GM12878 (cell line): ENCODE results near the gene CEP131. TPM values are rescaled to one million over a fixed set of nuclear protein-coding genes. Genes with fewer than 3 reads are reported as not detected.

Experiments
- ATAC-seq: fragments of 200-7000 bp; cut with Tn5 transposase; 3 replicates; pipeline ENCODE4 v1.9.1; 2020; ENCODE audit warnings: mild to moderate bottlenecking, moderate library complexity
- BruUV-seq: library from RNA; stranded (reverse); fragments of 400-500 nt; replicated peaks from 2 replicates; lab custom pipeline; 2021; lab: Mats Ljungman, UMichigan
- CTCF ChIA-PET: fragments of 300-600 bp; sonication (Branson Sonifier 250); formaldehyde crosslinking; extraction: SDS; loops from one replicate; lab custom pipeline; 2021; ENCODE audit warnings: inconsistent platforms; lab: Yijun Ruan, JAX
- POLR2A ChIA-PET: fragments of 350-600 bp; formaldehyde crosslinking; extraction: SDS; loops from one replicate; lab custom pipeline; 2021; ENCODE audit warnings: inconsistent platforms; lab: Charles Lee
- RAD21 ChIA-PET: fragments of 300-600 bp; sonication (Branson Sonifier 250); formaldehyde crosslinking; loops from one replicate; lab custom pipeline; 2023; ENCODE audit warnings: antibody characterized with exemption; ENCODE audit not compliant: unreplicated experiment; lab: Charles Lee
- SMC1A ChIA-PET: fragments of 300-600 bp; sonication (Branson Sonifier 250); formaldehyde crosslinking; loops from one replicate; lab custom pipeline; 2023; ENCODE audit not compliant: unreplicated experiment, uncharacterized antibody; lab: Charles Lee
- DNase-seq: peaks from one replicate; pipeline ENCODE4 v3.0.0-alpha.2; 2011; ENCODE audit warnings: low read depth, low spot score
- FAIRE-seq: peaks from 3 replicates; lab custom pipeline; 2011; peaks lifted over from hg19 to GRCh38; lab: Jason Lieb, UNC
- H2AFZ ChIP-seq: 2 replicates; pipeline ENCODE4 v1.6.0; 2011; ENCODE audit warnings: low read depth, low read length, control low read depth; ENCODE audit not compliant: control insufficient read depth
- H3K27ac ChIP-seq: 2 replicates; pipeline ENCODE4 v1.5.1; 2011; ENCODE audit warnings: control low read depth; ENCODE audit not compliant: control insufficient read depth, insufficient read depth
- H3K27me3 ChIP-seq, 2 experiments: replicated peaks in 1 of 2; 2 replicates each; pipeline versions ENCODE4 v1.6.0 to v1.6.1; 2011; ENCODE audit warnings: low read length in 1 of 2; ENCODE audit not compliant: control insufficient read depth in 2 of 2, insufficient read depth in 2 of 2
- H3K36me3 ChIP-seq, 2 experiments: 2 replicates each; pipeline ENCODE4 v1.5.1; 2011; ENCODE audit warnings: low read length in 1 of 2; ENCODE audit not compliant: control insufficient read depth in 2 of 2, insufficient read depth in 2 of 2
- H3K4me1 ChIP-seq: 2 replicates; pipeline ENCODE4 v1.6.1; 2011; ENCODE audit warnings: mild to moderate bottlenecking, low read length, moderate library complexity, mixed read lengths; ENCODE audit not compliant: control insufficient read depth, insufficient read depth
- H3K4me2 ChIP-seq: 2 replicates; pipeline ENCODE4 v1.6.0; 2011; ENCODE audit warnings: control low read depth; ENCODE audit not compliant: control insufficient read depth, insufficient read depth
- H3K4me3 ChIP-seq: fragments of 200-600 bp; sonication (generic); 2 replicates; pipeline ENCODE4 v1.5.1; 2016
- H3K79me2 ChIP-seq: 2 replicates; pipeline ENCODE4 v1.6.0; 2011; ENCODE audit warnings: low read length; ENCODE audit not compliant: control insufficient read depth, insufficient read depth
- H3K9ac ChIP-seq: 2 replicates; pipeline ENCODE4 v1.8.0; 2011; ENCODE audit warnings: low read length, control low read depth, mixed read lengths; ENCODE audit not compliant: control insufficient read depth, insufficient read depth
- H3K9me3 ChIP-seq: replicated peaks from 3 replicates; pipeline ENCODE4 v1.5.1; 2011; ENCODE audit warnings: mild to moderate bottlenecking, low read length; ENCODE audit not compliant: control insufficient read depth, insufficient read depth
- H4K20me1 ChIP-seq: 2 replicates; pipeline ENCODE4 v1.6.0; 2011; ENCODE audit not compliant: control insufficient read depth, insufficient read depth
- BHLHE40 ChIP-seq, 2 experiments: fragments of 450-650 bp in 1 of 2; IDR thresholded peaks; 2 replicates each; pipeline ENCODE4 v1.6.1; 2011 to 2017; ENCODE audit warnings: low read depth in 2 of 2, borderline replicate concordance in 1 of 2, improper control_type of control experiment in 1 of 2, low read length in 1 of 2, mild to moderate bottlenecking in 1 of 2
- BMI1 ChIP-seq: fragments of 450-650 bp; IDR thresholded peaks from 2 replicates; pipeline ENCODE4 v1.6.1; 2016; ENCODE audit warnings: mild to moderate bottlenecking, moderate library complexity, borderline replicate concordance
- CREM ChIP-seq: IDR thresholded peaks from 2 replicates; pipeline ENCODE4 v1.6.1; 2014; ENCODE audit warnings: antibody characterized with exemption, low read depth
- GABPA ChIP-seq: IDR thresholded peaks from 2 replicates; pipeline ENCODE4 v1.6.1; 2014; ENCODE audit warnings: antibody characterized with exemption, low read depth, mild to moderate bottlenecking, inconsistent platforms
- IKZF1 ChIP-seq: fragments of 450-650 bp; conservative IDR thresholded peaks from 2 replicates; pipeline ENCODE4 v1.6.1; 2017; ENCODE audit warnings: antibody characterized with exemption, mild to moderate bottlenecking
- NFYA ChIP-seq: IDR thresholded peaks from 2 replicates; pipeline ENCODE4 v1.6.1; 2011; ENCODE audit warnings: low read depth, mild to moderate bottlenecking, low read length, improper control_type of control experiment, borderline replicate concordance
- NRF1 ChIP-seq: conservative IDR thresholded peaks from 2 replicates; pipeline ENCODE4 v1.6.1; 2011; ENCODE audit warnings: mild to moderate bottlenecking, low read depth, low read length, improper control_type of control experiment
- PAX5 ChIP-seq: IDR thresholded peaks from 2 replicates; pipeline ENCODE4 v1.6.1; 2011; ENCODE audit warnings: low read depth, low read length, borderline replicate concordance
- POLR2AphosphoS2 ChIP-seq: IDR thresholded peaks from 2 replicates; pipeline ENCODE4 v1.6.1; 2011; ENCODE audit warnings: low read depth, mild to moderate bottlenecking, low read length, improper control_type of control experiment, moderate library complexity
- SMAD1 ChIP-seq: fragments of 450-650 bp; IDR thresholded peaks from 2 replicates; pipeline ENCODE4 v1.6.1; 2018; ENCODE audit warnings: mild to moderate bottlenecking, low read depth; ENCODE audit not compliant: partially characterized antibody
- STAT3 ChIP-seq: IDR thresholded peaks from 2 replicates; pipeline ENCODE4 v1.6.1; 2011; ENCODE audit warnings: low read depth, low read length, improper control_type of control experiment
- TAF1 ChIP-seq: IDR thresholded peaks from 2 replicates; pipeline ENCODE4 v1.6.1; 2011; ENCODE audit warnings: mild to moderate bottlenecking, low read depth, low read length, borderline replicate concordance
- TBL1XR1 ChIP-seq: IDR thresholded peaks from 2 replicates; pipeline ENCODE4 v1.6.1; 2012; ENCODE audit warnings: low read depth, low read length, improper control_type of control experiment
- TCF3 ChIP-seq: IDR thresholded peaks from 2 replicates; pipeline ENCODE4 v1.6.1; 2012; ENCODE audit warnings: low read depth, mild to moderate bottlenecking, low read length, borderline replicate concordance; ENCODE audit not compliant: insufficient read depth
- ZNF24 ChIP-seq: fragments of 450-650 bp; IDR thresholded peaks from 2 replicates; pipeline ENCODE4 v1.6.1; 2017; ENCODE audit warnings: antibody characterized with exemption, mild to moderate bottlenecking
- WGBS: methylation state at CpG from one replicate; pipeline ENCODE4 v1.1.6; 2016; ENCODE audit warnings: low lambda C conversion rate; ENCODE audit not compliant: insufficient replicate concordance, insufficient coverage; ENCODE audit errors: missing lambda C conversion rate; 5-methylcytosine and 5-hydroxymethylcytosine counted together
- in situ Hi-C: fragments of 300-500 bp; cut with MboI; formaldehyde crosslinking; loops from 9 replicates; pipeline ENCODE4 v1.14.3; 2018; ENCODE audit warnings: mixed read lengths
- intact Hi-C: fragments of 100-400 bp; cut with micrococcal nuclease; formaldehyde crosslinking; loops from one replicate; pipeline ENCODE4 v1.14.2; 2022; ENCODE audit not compliant: unreplicated experiment
- polyA plus RNA-seq, 11 experiments: library from polyadenylated mRNA; depleted of rRNA in 4 of 11; unstranded in 6 of 11; stranded (reverse) in 5 of 11; fragments of >200 nt; fragmentation: Nextera tagmentation in 4 of 11; fragmentation: Illumina TruSeq in 1 of 11; extraction: Ambion mirVana in 4 of 11; extraction: Trizol in 1 of 11; gene quantifications; 1 replicate in 1 of 11; 2 replicates in 10 of 11; pipeline versions ENCODE4 v1.2.1 to v1.2.3, GENCODE V29; 2011 to 2016; ENCODE audit warnings: inconsistent platforms in 2 of 11, missing spikeins in 2 of 11, low read depth in 1 of 11
- total RNA-seq, 4 experiments: library from RNA; depleted of rRNA in 3 of 4; stranded (reverse); fragments of >200 nt in 3 of 4; fragmentation: Illumina TruSeq in 1 of 4; extraction: Trizol in 1 of 4; gene quantifications; 2 replicates each; pipeline versions ENCODE4 v1.2.1 to v1.2.3, GENCODE V29; 2013 to 2021
- TF ChIP-seq, protein P1 (sequence below): fragments of 150-350 bp; IDR thresholded peaks from 2 replicates; pipeline ENCODE4 v1.6.1; 2016; ENCODE audit warnings: low read depth, low read length
- TF ChIP-seq, protein P2 (sequence below): fragments of 450-650 bp; IDR thresholded peaks from 2 replicates; pipeline ENCODE4 v1.6.1; 2017; ENCODE audit warnings: mild to moderate bottlenecking, moderate library complexity

Gene CEP131
- total and polyA plus RNA-seq, 10 of the 15 experiments (the other 5 are each of a cell fraction or from before 2014, with no cell fraction given): 0.05 to 17.3 (median 6.7) TPM

DNA sequence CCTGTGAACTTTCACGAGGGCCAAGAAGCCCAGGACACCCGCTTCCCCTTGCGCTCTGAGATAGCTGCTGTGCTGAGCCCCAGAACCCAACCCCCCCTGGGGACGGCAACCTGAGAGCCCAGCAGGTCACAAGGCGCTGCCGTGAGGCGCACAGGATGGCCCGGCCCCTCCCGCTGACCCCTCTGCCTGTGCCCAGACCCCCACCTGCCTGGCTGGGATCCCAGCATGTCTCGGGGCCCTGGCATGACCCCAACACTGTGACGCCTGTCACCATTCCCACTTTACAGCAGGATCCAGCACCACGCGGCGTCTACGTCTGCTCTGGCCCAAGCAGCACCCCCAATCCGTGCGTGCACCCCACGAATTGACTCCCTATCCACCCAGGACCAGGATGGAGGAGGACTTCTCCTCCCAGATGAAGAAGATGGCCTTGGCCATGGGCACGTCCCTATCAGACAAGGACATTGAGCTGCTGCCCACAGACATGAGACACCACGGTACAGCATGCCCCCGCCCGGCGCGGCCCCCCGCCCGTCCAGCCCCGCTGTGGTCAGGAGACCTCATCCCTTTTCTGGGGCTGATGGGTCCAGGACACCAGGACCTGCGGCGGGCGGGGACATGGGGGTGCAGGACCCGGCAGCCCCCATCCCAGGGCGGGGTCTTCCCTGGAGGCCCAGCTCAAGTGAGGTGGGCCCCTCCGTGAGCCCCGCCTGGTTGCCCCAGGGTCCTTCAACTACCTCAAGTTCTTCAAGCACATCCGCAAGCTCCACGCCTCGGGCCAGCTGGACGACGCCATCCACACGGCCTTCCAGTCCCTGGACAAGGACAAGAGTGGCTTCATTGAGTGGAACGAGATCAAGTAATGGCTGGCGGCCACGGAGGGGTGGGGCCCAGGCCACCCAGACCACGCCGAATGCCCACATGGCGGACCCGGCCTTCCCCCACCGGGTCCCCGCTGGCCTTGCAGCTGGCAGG lies 41.6 kb downstream of the CEP131 start:
- no peaks in the 10 kb centered on the region for H3K4me1 ChIP-seq
- ChIA-PET RAD21 (no interaction called here), SMC1A (no interaction called here), POLR2A (no interaction called here), CTCF (no interaction called here)
- in situ Hi-C loops (no loop called here), intact Hi-C loops (no loop called here)
- H2AFZ ChIP-seq: no peak overlapping the region
- H3K9ac ChIP-seq: no peak overlapping the region
- no peaks in the 10 kb centered on the region for H3K79me2 ChIP-seq
- BruUV-seq: no TSS peak
- no peak overlapping the region for H3K27ac ChIP-seq
- DNase-seq: no peak
- H3K4me2 ChIP-seq: no peak overlapping the region
- no peaks in the 10 kb centered on the region for H3K36me3 ChIP-seq
- 43% methylated on average over 46 of the region's 49 CpGs for WGBS
- no peak for FAIRE-seq
- H4K20me1 ChIP-seq: no peaks in the 10 kb centered on the region
- no peaks in the 10 kb centered on the region for H3K9me3 ChIP-seq
- H3K4me3 ChIP-seq: no peak overlapping the region
- no peak for ATAC-seq
- no peaks in the 10 kb centered on the region for H3K27me3 ChIP-seq
- TF ChIP-seq TCF3 (no peak), PAX5 (no peak), IKZF1 (no peak), ZNF24 (no peak), SMAD1 (no peak), TAF1 (no peak), TBL1XR1 (no peak), NFYA (no peak), BMI1 (no peak), GABPA (no peak), BHLHE40 (IDR thresholded peaks at IDR 0.05; ENCODE audit: borderline replicate concordance in 1 of 2, low read depth in 2 of 2, low read length in 1 of 2) (no peak), STAT3 (no peak), NRF1 (no peak), CREM (no peak), POLR2AphosphoS2 (no peak)
- TF ChIP-seq, protein P1, sequence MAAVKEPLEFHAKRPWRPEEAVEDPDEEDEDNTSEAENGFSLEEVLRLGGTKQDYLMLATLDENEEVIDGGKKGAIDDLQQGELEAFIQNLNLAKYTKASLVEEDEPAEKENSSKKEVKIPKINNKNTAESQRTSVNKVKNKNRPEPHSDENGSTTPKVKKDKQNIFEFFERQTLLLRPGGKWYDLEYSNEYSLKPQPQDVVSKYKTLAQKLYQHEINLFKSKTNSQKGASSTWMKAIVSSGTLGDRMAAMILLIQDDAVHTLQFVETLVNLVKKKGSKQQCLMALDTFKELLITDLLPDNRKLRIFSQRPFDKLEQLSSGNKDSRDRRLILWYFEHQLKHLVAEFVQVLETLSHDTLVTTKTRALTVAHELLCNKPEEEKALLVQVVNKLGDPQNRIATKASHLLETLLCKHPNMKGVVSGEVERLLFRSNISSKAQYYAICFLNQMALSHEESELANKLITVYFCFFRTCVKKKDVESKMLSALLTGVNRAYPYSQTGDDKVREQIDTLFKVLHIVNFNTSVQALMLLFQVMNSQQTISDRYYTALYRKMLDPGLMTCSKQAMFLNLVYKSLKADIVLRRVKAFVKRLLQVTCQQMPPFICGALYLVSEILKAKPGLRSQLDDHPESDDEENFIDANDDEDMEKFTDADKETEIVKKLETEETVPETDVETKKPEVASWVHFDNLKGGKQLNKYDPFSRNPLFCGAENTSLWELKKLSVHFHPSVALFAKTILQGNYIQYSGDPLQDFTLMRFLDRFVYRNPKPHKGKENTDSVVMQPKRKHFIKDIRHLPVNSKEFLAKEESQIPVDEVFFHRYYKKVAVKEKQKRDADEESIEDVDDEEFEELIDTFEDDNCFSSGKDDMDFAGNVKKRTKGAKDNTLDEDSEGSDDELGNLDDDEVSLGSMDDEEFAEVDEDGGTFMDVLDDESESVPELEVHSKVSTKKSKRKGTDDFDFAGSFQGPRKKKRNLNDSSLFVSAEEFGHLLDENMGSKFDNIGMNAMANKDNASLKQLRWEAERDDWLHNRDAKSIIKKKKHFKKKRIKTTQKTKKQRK: no peak
- TF ChIP-seq, protein P2, sequence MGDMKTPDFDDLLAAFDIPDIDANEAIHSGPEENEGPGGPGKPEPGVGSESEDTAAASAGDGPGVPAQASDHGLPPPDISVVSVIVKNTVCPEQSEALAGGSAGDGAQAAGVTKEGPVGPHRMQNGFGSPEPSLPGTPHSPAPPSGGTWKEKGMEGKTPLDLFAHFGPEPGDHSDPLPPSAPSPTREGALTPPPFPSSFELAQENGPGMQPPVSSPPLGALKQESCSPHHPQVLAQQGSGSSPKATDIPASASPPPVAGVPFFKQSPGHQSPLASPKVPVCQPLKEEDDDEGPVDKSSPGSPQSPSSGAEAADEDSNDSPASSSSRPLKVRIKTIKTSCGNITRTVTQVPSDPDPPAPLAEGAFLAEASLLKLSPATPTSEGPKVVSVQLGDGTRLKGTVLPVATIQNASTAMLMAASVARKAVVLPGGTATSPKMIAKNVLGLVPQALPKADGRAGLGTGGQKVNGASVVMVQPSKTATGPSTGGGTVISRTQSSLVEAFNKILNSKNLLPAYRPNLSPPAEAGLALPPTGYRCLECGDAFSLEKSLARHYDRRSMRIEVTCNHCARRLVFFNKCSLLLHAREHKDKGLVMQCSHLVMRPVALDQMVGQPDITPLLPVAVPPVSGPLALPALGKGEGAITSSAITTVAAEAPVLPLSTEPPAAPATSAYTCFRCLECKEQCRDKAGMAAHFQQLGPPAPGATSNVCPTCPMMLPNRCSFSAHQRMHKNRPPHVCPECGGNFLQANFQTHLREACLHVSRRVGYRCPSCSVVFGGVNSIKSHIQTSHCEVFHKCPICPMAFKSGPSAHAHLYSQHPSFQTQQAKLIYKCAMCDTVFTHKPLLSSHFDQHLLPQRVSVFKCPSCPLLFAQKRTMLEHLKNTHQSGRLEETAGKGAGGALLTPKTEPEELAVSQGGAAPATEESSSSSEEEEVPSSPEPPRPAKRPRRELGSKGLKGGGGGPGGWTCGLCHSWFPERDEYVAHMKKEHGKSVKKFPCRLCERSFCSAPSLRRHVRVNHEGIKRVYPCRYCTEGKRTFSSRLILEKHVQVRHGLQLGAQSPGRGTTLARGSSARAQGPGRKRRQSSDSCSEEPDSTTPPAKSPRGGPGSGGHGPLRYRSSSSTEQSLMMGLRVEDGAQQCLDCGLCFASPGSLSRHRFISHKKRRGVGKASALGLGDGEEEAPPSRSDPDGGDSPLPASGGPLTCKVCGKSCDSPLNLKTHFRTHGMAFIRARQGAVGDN: no peak
